NCI-H1048 (cell line): ENCODE results near the gene GP9.

Source experiments
- DNase-seq: peaks from one replicate; lab custom pipeline; 2025; lab: John Stamatoyannopoulos, UW

GP9 gene

GRCh38 chr3:129028866-129029265 lies 31.7 kb upstream of the GP9 start:
- no peak for DNase-seq

- DNase-seq = no peak
Measured at GRCh38 chr3:129030611-129031010, 30.0 kb upstream of the GP9 start.

- DNase-seq = no peak
Measured at GRCh38 chr3:129031476-129032215, 28.9 kb upstream of the GP9 start.

GRCh38 chr3:129032716-129033115 lies 27.9 kb upstream of the GP9 start:
- DNase-seq = no peak

GRCh38 chr3:129033151-129033550 lies 27.4 kb upstream of the GP9 start:
- no peak for DNase-seq

- DNase-seq = no peak
Measured at GRCh38 chr3:129033633-129034321, 26.8 kb upstream of the GP9 start.

GRCh38 chr3:129034642-129035041 lies 25.9 kb upstream of the GP9 start:
- DNase-seq = no peak

- no peak for DNase-seq
Measured at GRCh38 chr3:129035360-129036221, 25.0 kb upstream of the GP9 start.

GRCh38 chr3:129036222-129037092 lies 24.1 kb upstream of the GP9 start:
- no peak for DNase-seq

- no peak for DNase-seq
Measured at GRCh38 chr3:129037093-129037419, 23.5 kb upstream of the GP9 start.

GRCh38 chr3:129038121-129038855 lies 22.3 kb upstream of the GP9 start:
- DNase-seq = no peak

GRCh38 chr3:129039271-129040038 lies 21.1 kb upstream of the GP9 start:
- DNase-seq = no peak

GRCh38 chr3:129040039-129040336 lies 20.6 kb upstream of the GP9 start:
- no peak for DNase-seq

- DNase-seq = no peak
Measured at GRCh38 chr3:129040579-129041300, 19.8 kb upstream of the GP9 start.

- DNase-seq = no peak
Measured at GRCh38 chr3:129045675-129046036, 14.9 kb upstream of the GP9 start.

GRCh38 chr3:129046037-129046731 lies 14.4 kb upstream of the GP9 start:
- DNase-seq = no peak

- DNase-seq = no peak
Measured at GRCh38 chr3:129046732-129047552, 13.6 kb upstream of the GP9 start.

GRCh38 chr3:129047553-129047839 lies 13.1 kb upstream of the GP9 start:
- DNase-seq = no peak
